ENCODE results near the gene UBXN10.

- no peak for TF ChIP-seq CTCF (IDR thresholded peaks at IDR 0.05 in 4 of 5, conservative IDR thresholded peaks at IDR 0.05 in 1 of 5)
- TF ChIP-seq POLR2A (IDR thresholded peaks at IDR 0.05), result no peak
These were observed 49.1 kb downstream of the UBXN10 start for GRCh38 chr1:20234788-20235535.
